ENCODE measurements around the gene TH. TPM values are rescaled to one million over a fixed set of nuclear protein-coding genes. Genes with fewer than 3 reads are reported as not detected.

TH gene
- total and polyA plus RNA-seq, 2 experiments from 2014 or later = 0.34 TPM; not detected in 1

DNA sequence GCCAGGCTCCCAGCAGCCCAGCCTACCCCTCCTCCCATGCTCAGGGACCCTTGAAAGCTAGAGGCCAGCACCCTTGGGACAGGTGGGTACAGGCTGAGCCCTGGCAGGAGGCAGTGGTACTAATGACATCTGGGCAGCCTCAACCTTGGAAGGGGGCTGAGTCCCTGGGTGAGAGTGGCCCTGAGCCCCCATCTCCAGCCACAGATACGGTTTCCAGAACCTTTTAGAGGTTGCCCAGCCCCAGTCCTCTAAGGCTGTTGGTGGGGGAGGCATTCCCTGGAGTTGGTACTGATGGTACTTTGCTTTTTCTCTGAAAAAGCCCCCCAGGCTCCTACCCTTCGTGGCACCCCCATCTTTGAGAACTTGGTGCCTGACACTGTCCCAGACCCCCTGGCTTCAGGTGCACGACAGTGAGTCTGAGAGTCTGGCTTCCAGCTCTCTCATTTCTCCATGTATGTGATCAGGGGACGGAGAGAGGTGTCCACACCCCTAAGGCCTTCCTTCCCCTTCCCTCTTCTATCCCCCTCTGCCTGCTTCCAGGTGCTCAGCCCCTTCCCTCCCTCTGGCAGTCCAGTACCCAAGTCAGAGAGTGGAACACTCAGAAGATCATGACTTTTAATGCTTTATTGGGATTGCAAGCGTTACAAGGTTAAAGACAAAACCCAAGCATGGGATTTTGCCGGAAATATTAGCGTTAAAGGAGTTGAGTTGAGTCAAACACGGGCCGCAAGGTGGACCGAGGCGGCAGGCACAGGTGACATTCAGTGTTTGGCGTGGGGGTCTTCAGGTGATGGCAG, 42.9 kb downstream of the TH start:
- peaks cover 27% of the 10 kb centered on the region for H3K27me3 Mint-ChIP-seq (ENCODE audit: insufficient read depth, low read depth, poor library complexity)
- Histone ChIP-seq H3K9me2 (ENCODE audit: insufficient read depth) (no peaks in the 10 kb centered on the region), H3K27me3 (ENCODE audit: insufficient read depth) (no peaks in the 10 kb centered on the region), H3K4me2 (no peak overlapping the region), H3K4me3 (no peak overlapping the region), H2AFZ (no peak overlapping the region), H3K79me2 (replicated peaks; ENCODE audit: insufficient read depth) (no peaks in the 10 kb centered on the region), H4K20me1 (replicated peaks; ENCODE audit: insufficient read depth) (no peaks in the 10 kb centered on the region), H3K36me3 (ENCODE audit: insufficient read depth) (no peaks in the 10 kb centered on the region), H3K27ac (ENCODE audit: low read depth) (no peak overlapping the region), H3F3A (replicated peaks; ENCODE audit: low read depth) (no peaks in the 10 kb centered on the region), H3K4me1 (ENCODE audit: insufficient read depth) (no peaks in the 10 kb centered on the region)
- H3K9me3 Mint-ChIP-seq = no peaks in the 10 kb centered on the region
- no peaks in the 10 kb centered on the region; the same call in 2 of the 3 replicates for H3K4me1 Mint-ChIP-seq
- H3K36me3 Mint-ChIP-seq (ENCODE audit: low read depth) = no peaks in the 10 kb centered on the region
- no peak for DNase-seq (ENCODE audit: low spot score)
- H3K27ac Mint-ChIP-seq = no peak overlapping the region
- ATAC-seq = no peak
- TF ChIP-seq CTCF (conservative IDR thresholded peaks at IDR 0.05; ENCODE audit: low read depth in 2 of 2) = no peak
- H3K4me3 Mint-ChIP-seq = no peak overlapping the region

DNA sequence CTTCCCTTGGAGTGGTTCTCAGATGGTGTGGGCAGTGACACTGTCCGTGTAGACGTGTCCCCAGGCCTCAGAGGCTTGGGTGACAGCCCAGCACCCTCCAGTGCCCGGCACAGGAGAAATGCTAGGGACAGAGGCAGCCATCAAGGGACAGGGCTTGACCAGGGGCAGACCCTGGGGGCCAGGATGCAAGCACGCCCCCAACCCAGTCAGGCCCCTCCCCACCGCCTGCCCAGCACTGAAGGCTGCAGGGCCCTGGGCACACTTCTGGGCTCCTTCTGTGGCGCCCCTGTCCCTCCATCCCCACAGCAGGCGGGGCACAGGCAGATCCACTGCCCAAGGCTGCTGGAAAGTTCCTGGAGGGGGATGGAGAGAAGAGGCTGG, 43.5 kb downstream of the TH start:
- peaks cover 25% of the 10 kb centered on the region for H3K27me3 Mint-ChIP-seq (ENCODE audit: insufficient read depth, low read depth, poor library complexity)
- H3K36me3 Mint-ChIP-seq (ENCODE audit: low read depth) = no peaks in the 10 kb centered on the region

GRCh38 chr11:2127482-2128129, 44.0 kb downstream of the TH start:
- no peak overlapping the region for H3K27ac Mint-ChIP-seq
- H3K79me2 ChIP-seq (replicated peaks; ENCODE audit: insufficient read depth) = no peaks in the 10 kb centered on the region
- H3F3A ChIP-seq (replicated peaks; ENCODE audit: low read depth) = no peaks in the 10 kb centered on the region
- TF ChIP-seq REST (IDR thresholded peaks at IDR 0.05; ENCODE audit: unreplicated experiment) = no peak
- H3K4me1 ChIP-seq (ENCODE audit: insufficient read depth) = no peaks in the 10 kb centered on the region; the same call in 1 of the 2 replicates
- no peak overlapping the region for H3K4me2 ChIP-seq
- H2AFZ ChIP-seq = no peak overlapping the region
- H3K27me3 Mint-ChIP-seq (ENCODE audit: insufficient read depth, low read depth, poor library complexity) = peaks cover 22% of the 10 kb centered on the region
- no peaks in the 10 kb centered on the region for H3K4me1 Mint-ChIP-seq
- H3K4me3 Mint-ChIP-seq = no peak overlapping the region
- no peaks in the 10 kb centered on the region for H4K20me1 ChIP-seq (replicated peaks; ENCODE audit: insufficient read depth)
- no peak for DNase-seq (ENCODE audit: low spot score)
- no peaks in the 10 kb centered on the region for H3K9me2 ChIP-seq (ENCODE audit: insufficient read depth)
- ATAC-seq = no peak
- no peaks in the 10 kb centered on the region for H3K9me3 Mint-ChIP-seq
- no peaks in the 10 kb centered on the region for H3K36me3 Mint-ChIP-seq (ENCODE audit: low read depth)
- H3K27me3 ChIP-seq (ENCODE audit: insufficient read depth) = no peaks in the 10 kb centered on the region
- no peaks in the 10 kb centered on the region for H3K36me3 ChIP-seq (ENCODE audit: insufficient read depth)
- no peak overlapping the region for H3K27ac ChIP-seq (ENCODE audit: low read depth)
- H3K4me3 ChIP-seq = no peak overlapping the region

More for the DNA sequence above, 43.5 kb downstream of the TH start:
- H3K4me3 Mint-ChIP-seq = no peak overlapping the region
- Histone ChIP-seq H2AFZ (no peak overlapping the region), H3K36me3 (ENCODE audit: insufficient read depth) (no peaks in the 10 kb centered on the region), H4K20me1 (replicated peaks; ENCODE audit: insufficient read depth) (no peaks in the 10 kb centered on the region), H3K27me3 (ENCODE audit: insufficient read depth) (no peaks in the 10 kb centered on the region), H3K27ac (ENCODE audit: low read depth) (no peak overlapping the region), H3K4me2 (no peak overlapping the region), H3K4me1 (ENCODE audit: insufficient read depth) (no peaks in the 10 kb centered on the region), H3K79me2 (replicated peaks; ENCODE audit: insufficient read depth) (no peaks in the 10 kb centered on the region), H3F3A (replicated peaks; ENCODE audit: low read depth) (no peaks in the 10 kb centered on the region), H3K4me3 (no peak overlapping the region), H3K9me2 (ENCODE audit: insufficient read depth) (no peaks in the 10 kb centered on the region)
- DNase-seq (ENCODE audit: low spot score) = no peak
- TF ChIP-seq JUNB (IDR thresholded peaks at IDR 0.05; ENCODE audit: unreplicated experiment) = no peak
- H3K27ac Mint-ChIP-seq = no peak overlapping the region
- no peaks in the 10 kb centered on the region; the same call in 2 of the 3 replicates for H3K4me1 Mint-ChIP-seq
- no peak for ATAC-seq
- H3K9me3 Mint-ChIP-seq = no peaks in the 10 kb centered on the region

Data from GM23338 (cell line).